Activated naive CD8-positive, alpha-beta T cell treated with anti-CD3 and anti-CD28 coated beads for 36 hours (primary cell): ENCODE measurements around the gene TBX5. TPM values are rescaled to one million over a fixed set of nuclear protein-coding genes. Genes with fewer than 3 reads are reported as not detected.

Experiments used
- DNase-seq: peaks from one replicate; pipeline ENCODE4 v3.0.0; 2021
- H3K27ac Mint-ChIP-seq: one replicate; pipeline ENCODE4 v1.8.0; 2022; ENCODE audit warnings: mild to moderate bottlenecking, moderate library complexity, mixed read lengths
- H3K27me3 Mint-ChIP-seq: one replicate; pipeline ENCODE4 v1.8.0; 2022; ENCODE audit warnings: mild to moderate bottlenecking, mixed read lengths
- H3K36me3 Mint-ChIP-seq: one replicate; pipeline ENCODE4 v1.8.0; 2021; ENCODE audit warnings: mild to moderate bottlenecking, mixed read lengths
- H3K4me1 Mint-ChIP-seq: one replicate; pipeline ENCODE4 v1.8.0; 2021; ENCODE audit warnings: mixed read lengths
- H3K4me3 Mint-ChIP-seq: one replicate; pipeline ENCODE4 v1.8.0; 2022; ENCODE audit warnings: mild to moderate bottlenecking, moderate library complexity, mixed read lengths
- H3K9me3 Mint-ChIP-seq: one replicate; pipeline ENCODE4 v1.8.0; 2022; ENCODE audit warnings: mixed read lengths
- total RNA-seq, 2 experiments: library from RNA; stranded (reverse); gene quantifications; one replicate each; pipeline ENCODE4 v1.2.3, GENCODE V29; 2021

TBX5 gene
- total RNA-seq, 2 experiments from 2014 or later, result not detected

- Mint-ChIP-seq H3K36me3 (no peaks in the 10 kb centered on the region), H3K27me3 (peaks cover 84% of the 10 kb centered on the region), H3K4me1 (peaks cover 2% of the 10 kb centered on the region), H3K9me3 (peaks cover 4% of the 10 kb centered on the region), H3K4me3 (no peak overlapping the region), H3K27ac (no peak overlapping the region)
- DNase-seq, result no peak
Measured at GRCh38 chr12:114440270-114441038, 34.5 kb upstream of the TBX5 start.

GRCh38 chr12:114439817-114440216 is 33.9 kb upstream of the TBX5 start:
- no peak overlapping the region for H3K4me3 Mint-ChIP-seq
- no peaks in the 10 kb centered on the region for H3K36me3 Mint-ChIP-seq

DNA sequence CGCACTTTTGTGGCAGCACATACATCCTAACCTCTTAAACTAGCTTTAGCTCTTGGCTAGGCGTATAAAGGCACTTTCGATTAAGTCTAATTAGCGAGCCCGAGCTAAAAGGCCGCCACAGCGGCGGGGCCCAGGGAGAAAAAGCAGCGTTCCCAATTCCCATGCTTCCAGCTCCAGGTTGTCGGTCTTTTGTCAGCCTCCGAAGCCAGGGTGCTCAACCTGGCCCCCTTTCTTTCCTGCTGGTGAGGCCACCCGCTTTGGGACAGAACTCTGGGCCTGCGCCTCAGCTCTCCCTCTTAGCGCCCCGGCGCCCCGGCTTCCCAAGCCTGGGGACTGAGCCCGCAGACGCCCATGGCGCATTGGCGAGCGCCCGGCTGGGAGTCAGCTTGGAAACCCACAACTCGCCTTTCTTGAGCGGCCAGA is 33.3 kb upstream of the TBX5 start:
- Mint-ChIP-seq H3K36me3 (no peaks in the 10 kb centered on the region), H3K27me3 (peaks cover 75% of the 10 kb centered on the region), H3K27ac (no peak overlapping the region), H3K4me3 (no peak overlapping the region), H3K9me3 (peaks cover 4% of the 10 kb centered on the region), H3K4me1 (peaks cover under 1% of the 10 kb centered on the region)
- no peak for DNase-seq

More at GRCh38 chr12:114439817-114440216, 33.9 kb upstream of the TBX5 start:
- H3K27me3 Mint-ChIP-seq, result peaks cover 77% of the 10 kb centered on the region
- DNase-seq, result no peak
- no peak overlapping the region for H3K27ac Mint-ChIP-seq
- H3K9me3 Mint-ChIP-seq, result peaks cover 4% of the 10 kb centered on the region
- H3K4me1 Mint-ChIP-seq, result peaks cover 2% of the 10 kb centered on the region

GRCh38 chr12:114438635-114439256 is 32.8 kb upstream of the TBX5 start:
- Mint-ChIP-seq H3K27me3 (peaks cover 71% of the 10 kb centered on the region), H3K4me1 (no peaks in the 10 kb centered on the region), H3K36me3 (no peaks in the 10 kb centered on the region), H3K27ac (no peak overlapping the region), H3K9me3 (peaks cover 4% of the 10 kb centered on the region), H3K4me3 (no peak overlapping the region)
- no peak for DNase-seq

GRCh38 chr12:114434341-114434740 is 28.4 kb upstream of the TBX5 start:
- H3K4me3 Mint-ChIP-seq, result no peak overlapping the region
- peaks cover 36% of the 10 kb centered on the region for H3K27me3 Mint-ChIP-seq
- peaks cover 4% of the 10 kb centered on the region for H3K9me3 Mint-ChIP-seq
- H3K4me1 Mint-ChIP-seq, result no peaks in the 10 kb centered on the region
- no peaks in the 10 kb centered on the region for H3K36me3 Mint-ChIP-seq
- H3K27ac Mint-ChIP-seq, result no peak overlapping the region
- DNase-seq, result no peak

DNA sequence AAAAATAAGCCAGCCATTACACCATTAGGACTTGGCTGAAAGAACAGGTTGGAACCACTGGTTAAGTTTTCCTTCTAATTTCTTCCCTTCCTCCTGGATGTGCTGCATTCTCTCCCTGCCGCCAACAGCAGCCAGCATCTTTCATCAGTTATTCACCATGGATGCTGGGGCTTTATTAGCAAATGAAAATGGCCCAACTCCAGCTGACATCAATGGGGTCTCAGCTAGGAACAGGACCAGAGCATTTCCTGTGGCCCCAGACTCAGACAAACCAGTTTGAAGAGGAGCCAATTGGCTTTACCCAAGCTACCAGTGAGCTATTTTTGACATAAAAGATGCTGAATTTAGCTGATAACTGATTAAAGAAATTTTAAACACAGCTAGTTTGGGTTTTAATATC is 26.0 kb upstream of the TBX5 start:
- no peak for DNase-seq
- no peak overlapping the region for H3K4me3 Mint-ChIP-seq
- H3K27me3 Mint-ChIP-seq, result peaks cover 26% of the 10 kb centered on the region
- no peaks in the 10 kb centered on the region for H3K4me1 Mint-ChIP-seq
- peaks cover 4% of the 10 kb centered on the region for H3K9me3 Mint-ChIP-seq
- no peak overlapping the region for H3K27ac Mint-ChIP-seq
- H3K36me3 Mint-ChIP-seq, result no peaks in the 10 kb centered on the region

DNA sequence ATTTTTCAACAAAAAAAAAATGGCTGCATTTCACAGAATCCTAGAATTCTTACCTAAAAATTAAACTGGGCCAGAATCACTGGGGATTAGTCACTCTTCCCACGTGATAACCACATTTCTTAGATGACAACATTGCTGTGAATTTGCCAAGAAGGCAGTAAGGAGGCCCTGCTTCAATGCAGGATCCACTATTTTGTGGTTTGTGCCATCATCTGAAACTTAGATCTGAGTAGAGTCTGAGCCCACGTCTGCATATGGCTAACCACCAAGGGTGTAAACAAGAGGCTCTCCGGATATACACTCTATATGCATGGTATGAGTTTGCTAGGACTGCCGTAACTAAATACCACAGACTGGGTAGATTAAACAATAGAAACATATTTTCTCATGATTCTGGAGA is 24.4 kb upstream of the TBX5 start:
- peaks cover 26% of the 10 kb centered on the region for H3K27me3 Mint-ChIP-seq
- H3K4me3 Mint-ChIP-seq, result no peak overlapping the region
- H3K27ac Mint-ChIP-seq, result no peak overlapping the region
- H3K4me1 Mint-ChIP-seq, result no peaks in the 10 kb centered on the region
- no peaks in the 10 kb centered on the region for H3K9me3 Mint-ChIP-seq
- no peaks in the 10 kb centered on the region for H3K36me3 Mint-ChIP-seq
- DNase-seq, result no peak

DNA sequence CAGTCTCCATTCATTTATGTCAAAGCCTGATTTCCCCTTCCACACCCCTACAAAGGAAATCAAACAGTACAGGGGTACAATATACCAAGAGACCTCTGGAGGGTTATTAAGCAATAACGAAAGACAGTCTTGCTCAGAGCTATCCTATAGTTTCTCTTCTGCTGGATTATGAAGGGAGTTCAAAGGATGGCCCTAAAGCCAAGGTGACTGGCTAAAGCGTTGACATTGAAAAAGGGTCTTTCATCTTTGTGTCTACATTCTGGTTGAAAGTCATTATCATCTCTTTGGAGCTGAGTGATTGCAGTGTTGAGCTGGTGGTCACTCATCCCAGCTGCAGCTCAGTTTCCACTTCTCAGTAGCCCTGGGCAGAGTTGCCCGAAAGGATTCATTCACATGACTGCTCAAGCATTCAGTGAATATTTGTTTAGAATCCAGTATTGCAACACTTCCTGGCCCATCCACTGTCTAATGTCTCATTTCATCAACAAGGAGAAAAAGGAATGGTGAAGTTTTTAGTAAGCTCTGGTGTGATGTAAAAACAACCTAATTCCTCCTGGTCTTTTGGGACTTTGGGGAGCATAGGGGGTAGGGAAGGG is 19.2 kb upstream of the TBX5 start:
- peaks cover 12% of the 10 kb centered on the region for H3K27me3 Mint-ChIP-seq
- H3K9me3 Mint-ChIP-seq, result no peaks in the 10 kb centered on the region
- no peak overlapping the region for H3K27ac Mint-ChIP-seq
- H3K4me1 Mint-ChIP-seq, result no peaks in the 10 kb centered on the region
- no peaks in the 10 kb centered on the region for H3K36me3 Mint-ChIP-seq
- DNase-seq, result no peak
- no peak overlapping the region for H3K4me3 Mint-ChIP-seq

DNA sequence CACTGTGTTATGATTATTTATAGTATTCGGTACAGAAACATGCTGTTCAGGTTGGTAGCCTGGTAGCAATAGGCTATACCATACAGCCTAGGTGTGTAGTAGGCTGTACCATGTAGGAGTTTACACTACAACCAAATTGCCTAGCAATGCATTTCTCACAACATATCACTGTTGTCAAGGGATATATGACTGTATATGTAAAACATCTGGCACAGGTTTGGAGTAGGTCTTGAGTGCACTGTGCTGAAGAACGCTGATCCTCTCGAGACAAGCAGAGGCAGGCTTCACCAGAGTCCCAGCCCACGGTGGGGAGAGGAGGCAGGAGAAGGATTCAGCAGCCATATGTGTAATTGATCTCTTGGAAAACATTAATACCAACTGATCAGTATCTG is 15.0 kb upstream of the TBX5 start:
- Mint-ChIP-seq H3K27me3 (peaks cover 29% of the 10 kb centered on the region), H3K9me3 (no peaks in the 10 kb centered on the region), H3K4me3 (no peak overlapping the region), H3K4me1 (no peaks in the 10 kb centered on the region), H3K36me3 (no peaks in the 10 kb centered on the region), H3K27ac (no peak overlapping the region)
- no peak for DNase-seq

- Mint-ChIP-seq H3K4me1 (no peaks in the 10 kb centered on the region), H3K9me3 (no peaks in the 10 kb centered on the region), H3K27ac (no peak overlapping the region), H3K27me3 (peaks cover 31% of the 10 kb centered on the region), H3K36me3 (no peaks in the 10 kb centered on the region), H3K4me3 (no peak overlapping the region)
- DNase-seq, result no peak
Measured at GRCh38 chr12:114420182-114420943, 14.4 kb upstream of the TBX5 start.

DNA sequence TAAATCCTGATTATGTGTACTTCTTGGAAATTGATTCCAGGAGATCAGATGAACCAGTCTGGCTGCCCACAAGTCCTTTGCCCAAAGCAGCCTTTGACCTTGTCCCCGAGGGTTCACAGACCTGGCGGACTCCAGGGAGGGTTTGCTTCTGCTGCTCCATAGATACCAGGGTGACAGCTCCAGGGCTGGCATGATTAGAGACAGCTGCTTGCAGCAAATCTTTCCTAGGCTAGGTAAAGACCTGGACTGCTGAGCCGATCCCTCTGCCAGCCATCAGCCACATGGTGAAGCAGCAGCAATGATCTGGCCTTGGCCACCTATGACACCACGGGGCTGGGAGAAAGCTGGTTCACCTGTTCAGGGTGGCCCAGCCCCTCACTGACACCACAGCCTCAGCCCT is 10.1 kb upstream of the TBX5 start:
- no peak overlapping the region for H3K27ac Mint-ChIP-seq
- no peaks in the 10 kb centered on the region for H3K9me3 Mint-ChIP-seq
- H3K4me3 Mint-ChIP-seq, result no peak overlapping the region
- H3K36me3 Mint-ChIP-seq, result no peaks in the 10 kb centered on the region
- DNase-seq, result no peak
- H3K4me1 Mint-ChIP-seq, result no peaks in the 10 kb centered on the region
- H3K27me3 Mint-ChIP-seq, result peaks cover 70% of the 10 kb centered on the region

DNA sequence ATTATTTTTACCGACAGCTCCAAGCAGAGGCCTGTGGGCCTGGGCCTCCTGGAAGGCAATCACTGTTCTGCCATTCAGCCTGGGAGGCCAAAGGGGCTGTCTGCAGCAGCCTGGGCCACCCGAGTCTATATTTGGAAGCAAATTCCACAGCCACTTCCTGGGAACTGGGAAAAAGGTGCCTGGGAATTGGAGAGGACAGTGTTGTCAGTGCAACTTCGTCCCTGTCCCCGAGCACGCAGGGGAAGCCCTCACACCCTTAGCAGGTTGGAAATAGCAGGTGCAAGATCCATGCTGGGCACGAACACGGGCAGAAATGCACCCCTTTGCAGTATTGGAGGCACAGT is 9.6 kb upstream of the TBX5 start:
- no peak for DNase-seq

GRCh38 chr12:114414866-114415524 is 9.1 kb upstream of the TBX5 start:
- Mint-ChIP-seq H3K27me3 (peaks cover 80% of the 10 kb centered on the region), H3K36me3 (no peaks in the 10 kb centered on the region), H3K27ac (no peak overlapping the region), H3K9me3 (no peaks in the 10 kb centered on the region), H3K4me3 (no peak overlapping the region), H3K4me1 (no peaks in the 10 kb centered on the region)
- no peak for DNase-seq

More for the DNA sequence above, 9.6 kb upstream of the TBX5 start:
- no peak overlapping the region for H3K4me3 Mint-ChIP-seq
- H3K9me3 Mint-ChIP-seq, result no peaks in the 10 kb centered on the region
- H3K36me3 Mint-ChIP-seq, result no peaks in the 10 kb centered on the region
- no peak overlapping the region for H3K27ac Mint-ChIP-seq
- peaks cover 75% of the 10 kb centered on the region for H3K27me3 Mint-ChIP-seq
- H3K4me1 Mint-ChIP-seq, result no peaks in the 10 kb centered on the region

DNA sequence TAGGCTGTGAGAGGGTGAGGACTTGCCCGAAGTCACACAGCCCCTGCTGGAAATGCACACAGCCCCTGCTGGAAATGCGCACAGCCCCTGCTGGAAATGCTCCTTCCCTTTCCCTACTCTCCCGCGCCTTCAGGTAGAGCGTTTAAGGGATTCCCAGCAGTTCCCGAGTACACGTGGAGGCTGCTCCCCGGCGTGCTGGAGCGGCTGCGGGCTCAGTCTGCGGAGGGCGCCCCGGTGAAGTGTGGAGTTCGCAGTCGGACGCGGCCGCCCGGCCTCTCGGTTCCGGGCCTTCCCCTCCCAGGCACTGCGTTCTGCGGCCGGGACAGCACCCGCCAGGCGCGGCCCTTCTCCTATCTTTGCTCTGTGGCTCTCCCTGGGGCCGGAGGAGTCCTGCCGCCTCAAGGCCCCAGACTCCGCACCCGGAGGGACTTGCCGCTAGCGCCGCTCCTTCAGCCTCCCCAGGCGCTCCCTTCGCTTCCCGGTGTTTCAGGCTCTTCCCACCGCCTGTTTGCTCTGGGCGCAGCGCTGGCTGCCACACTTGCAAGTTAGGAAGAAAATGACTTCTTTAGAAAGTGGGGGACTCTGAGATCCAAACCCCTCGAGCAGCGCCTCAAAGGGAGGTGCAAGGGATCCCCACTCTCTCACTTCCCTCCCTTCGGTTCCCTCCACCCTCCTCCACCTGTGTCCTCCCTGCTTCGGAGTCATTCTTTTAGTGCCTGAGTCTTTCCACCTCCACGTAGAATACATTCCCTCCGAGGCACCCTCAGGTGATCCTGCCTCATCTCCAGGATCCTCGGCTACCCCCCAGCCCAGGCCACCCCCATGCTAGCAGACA is 8.3 kb upstream of the TBX5 start:
- Mint-ChIP-seq H3K4me3 (no peak overlapping the region), H3K36me3 (peaks cover 2% of the 10 kb centered on the region), H3K27ac (no peak overlapping the region), H3K4me1 (peaks cover 5% of the 10 kb centered on the region), H3K27me3 (peaks cover 82% of the 10 kb centered on the region), H3K9me3 (no peaks in the 10 kb centered on the region)
- no peak for DNase-seq
